ENCODE measurements around the gene CFAP54.
A peak's percentile ranks its signal among the peaks of the same experiment; 100 is the strongest.
"Not testable (repeated sequence)": the region's sequence is repeated elsewhere in the genome, so short reads cannot be mapped to it uniquely, and the experiment has no call there.

The CFAP54 gene

DNA sequence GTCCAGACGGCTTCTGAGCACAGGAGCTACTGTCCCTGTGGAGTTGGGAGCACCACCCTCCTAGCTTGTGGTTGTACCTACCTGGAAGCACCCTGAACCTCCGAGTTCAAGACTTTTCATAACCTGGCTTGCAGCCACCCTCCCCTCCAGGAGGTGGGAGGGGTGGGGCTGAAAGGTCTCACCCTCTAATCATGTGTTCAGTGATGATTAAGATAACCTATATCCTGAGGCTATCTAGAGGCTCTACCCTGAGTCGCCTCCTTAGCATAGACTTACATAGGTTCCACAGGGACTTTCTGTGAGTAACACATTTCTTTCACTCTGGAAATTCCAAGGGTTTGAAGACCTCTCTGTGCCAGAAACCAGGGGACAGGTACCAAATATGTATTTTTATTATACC, 146.5 kb downstream of the CFAP54 start:
- DNase-seq (ENCODE audit: low spot score): no peak

- DNase-seq (ENCODE audit: low spot score): no peak
These were observed 147.5 kb downstream of the CFAP54 start for GRCh38 chr12:96636895-96637294.

DNA sequence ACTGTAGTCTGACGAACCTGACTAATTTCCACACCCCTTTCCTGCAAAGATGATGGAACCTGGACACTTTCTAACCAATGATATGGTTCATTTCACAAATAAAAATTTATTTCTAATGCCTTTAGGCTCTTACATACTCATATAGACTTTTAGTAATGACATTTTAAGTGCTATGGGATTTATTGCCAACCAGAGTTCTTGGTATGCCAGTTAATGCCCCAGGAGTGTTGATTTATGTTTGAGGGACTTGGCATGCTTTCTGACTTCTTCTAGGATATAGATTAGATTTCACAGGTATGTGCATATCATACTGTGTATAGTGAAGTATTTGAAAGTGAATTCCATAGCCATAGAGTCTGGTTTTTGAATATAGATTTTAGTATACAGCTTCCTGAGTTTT, 159.5 kb downstream of the CFAP54 start:
- no peak for DNase-seq (ENCODE audit: low spot score)

- no peak for DNase-seq (ENCODE audit: low spot score)
These were observed 163.5 kb downstream of the CFAP54 start for GRCh38 chr12:96652870-96653269.

- no peak for DNase-seq (ENCODE audit: low spot score)
These were observed 168.7 kb downstream of the CFAP54 start for GRCh38 chr12:96658075-96658474.

GRCh38 chr12:96669786-96670185, 180.4 kb downstream of the CFAP54 start:
- no peak for DNase-seq (ENCODE audit: low spot score)

DNA sequence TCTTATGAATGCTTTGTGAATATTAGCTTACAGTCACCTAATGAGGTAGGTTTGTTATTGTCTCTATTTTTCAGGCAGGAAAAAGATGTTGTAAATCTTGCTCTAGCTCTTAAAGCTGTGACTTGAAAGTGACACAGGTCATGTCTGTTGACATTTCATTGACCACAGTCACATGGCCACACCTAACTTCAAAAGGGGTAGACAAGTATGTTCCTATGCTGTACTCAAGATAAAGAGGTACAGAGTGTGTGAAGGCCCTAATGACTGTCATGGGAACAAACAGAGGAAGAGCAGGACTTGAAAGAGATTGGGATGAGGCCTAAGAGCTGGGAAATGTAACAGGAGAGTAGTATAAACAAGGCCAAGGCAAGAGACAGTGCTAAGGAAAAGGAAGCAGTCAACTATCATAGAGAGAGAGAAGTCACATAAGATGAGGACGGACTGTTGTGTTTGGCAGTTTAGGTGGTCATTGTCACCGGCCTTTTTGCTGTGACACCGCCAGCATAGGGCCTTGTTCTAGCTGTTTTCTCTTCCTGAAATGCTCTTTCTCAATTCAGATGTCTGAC, 181.0 kb downstream of the CFAP54 start:
- DNase-seq (ENCODE audit: low spot score): no peak

GRCh38 chr12:96675519-96675918, 186.1 kb downstream of the CFAP54 start:
- not testable (repeated sequence) for DNase-seq (ENCODE audit: low spot score)

- no peak for DNase-seq (ENCODE audit: low spot score)
These were observed 188.0 kb downstream of the CFAP54 start for GRCh38 chr12:96677363-96677762.

- DNase-seq (ENCODE audit: low spot score): no peak
These were observed 198.3 kb downstream of the CFAP54 start for GRCh38 chr12:96687719-96688118.

GRCh38 chr12:96698521-96698920, 209.1 kb downstream of the CFAP54 start:
- no peak for DNase-seq (ENCODE audit: low spot score)

DNA sequence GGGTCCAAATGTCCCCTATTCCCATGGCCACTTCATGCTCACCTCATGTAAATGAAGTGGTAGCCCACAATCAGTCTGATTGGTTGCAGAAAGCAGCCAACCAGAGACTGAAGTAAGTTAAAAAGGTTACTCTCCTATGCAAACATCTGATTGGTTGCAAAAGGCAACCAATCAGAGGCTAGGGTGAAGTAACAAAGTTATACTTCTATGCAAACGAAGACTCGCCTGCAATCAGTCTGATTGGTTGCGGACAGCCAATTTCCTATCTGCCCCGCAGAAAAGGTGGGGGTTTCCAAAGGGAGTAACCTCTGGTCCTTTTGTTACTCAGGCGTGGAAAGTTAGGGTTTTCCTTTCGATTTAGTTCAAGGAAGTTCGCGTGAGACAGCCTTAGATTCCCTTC, 209.6 kb downstream of the CFAP54 start:
- DNase-seq (ENCODE audit: low spot score): no peak

GRCh38 chr12:96701856-96702255, 212.5 kb downstream of the CFAP54 start:
- no peak for DNase-seq (ENCODE audit: low spot score)

- DNase-seq (ENCODE audit: low spot score): peak; percentile 30
These were observed 220.9 kb downstream of the CFAP54 start for GRCh38 chr12:96710127-96710745.

- no peak for DNase-seq (ENCODE audit: low spot score)
These were observed 222.0 kb downstream of the CFAP54 start for GRCh38 chr12:96711364-96711763.

GRCh38 chr12:96714199-96714598, 224.8 kb downstream of the CFAP54 start:
- no peak for DNase-seq (ENCODE audit: low spot score)

DNA sequence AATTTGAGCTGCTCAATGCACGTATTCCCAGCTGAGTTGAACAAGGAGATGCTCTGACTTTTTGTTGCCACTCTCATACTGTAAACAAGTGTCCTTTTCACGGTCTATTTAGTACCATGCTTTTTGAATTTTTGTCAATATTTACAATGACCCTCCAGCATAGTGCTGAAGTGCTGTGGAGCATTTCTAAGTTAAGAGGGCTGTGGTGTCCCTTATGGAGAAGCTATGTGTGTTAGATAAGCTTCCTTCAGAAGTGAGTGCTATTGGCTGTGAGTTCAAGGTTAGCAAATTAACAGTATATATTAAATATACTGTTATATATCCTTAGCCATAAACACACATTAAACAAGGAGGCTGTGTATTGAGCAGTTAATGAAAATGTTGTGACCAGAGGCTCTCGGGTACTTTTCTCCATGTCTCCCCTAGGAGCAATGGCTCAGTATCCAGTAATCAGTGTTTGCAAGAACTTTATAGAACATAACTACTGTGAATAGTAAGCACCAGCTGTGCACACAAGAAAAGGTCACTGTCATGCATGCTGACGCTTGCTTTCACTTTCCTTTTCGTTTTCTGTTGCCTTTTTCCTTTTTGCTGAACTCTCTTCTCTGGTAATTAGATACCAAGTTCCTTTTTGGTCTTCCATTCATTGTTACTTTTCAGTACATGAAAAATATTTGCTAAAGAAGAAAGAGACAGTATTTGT, 230.4 kb downstream of the CFAP54 start:
- no peak for DNase-seq (ENCODE audit: low spot score)

DNA sequence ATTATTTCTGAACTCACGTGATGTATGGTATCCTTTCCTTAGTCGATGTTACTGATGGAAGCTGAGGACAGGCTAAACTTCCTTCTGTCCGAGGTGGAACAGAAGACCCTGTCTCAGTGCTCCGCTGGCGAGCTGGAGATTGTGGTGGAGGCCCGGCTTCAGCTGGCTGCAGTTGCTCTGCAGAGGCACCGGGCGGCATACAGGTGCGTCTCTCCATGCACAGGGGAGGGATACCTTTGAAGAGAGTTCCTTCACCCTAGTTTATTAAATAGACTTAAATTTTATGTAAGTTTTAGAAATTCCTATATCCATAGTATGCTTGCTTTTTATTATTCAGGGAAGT, 231.0 kb downstream of the CFAP54 start:
- peak; percentile 35 for DNase-seq (ENCODE audit: low spot score)

GRCh38 chr12:96729466-96729865, 240.1 kb downstream of the CFAP54 start:
- not testable (repeated sequence) for DNase-seq (ENCODE audit: low spot score)

- DNase-seq (ENCODE audit: low spot score): no peak
These were observed 240.5 kb downstream of the CFAP54 start for GRCh38 chr12:96729886-96730285.

- DNase-seq (ENCODE audit: low spot score): no peak
These were observed 254.2 kb downstream of the CFAP54 start for GRCh38 chr12:96743606-96744005.

DNA sequence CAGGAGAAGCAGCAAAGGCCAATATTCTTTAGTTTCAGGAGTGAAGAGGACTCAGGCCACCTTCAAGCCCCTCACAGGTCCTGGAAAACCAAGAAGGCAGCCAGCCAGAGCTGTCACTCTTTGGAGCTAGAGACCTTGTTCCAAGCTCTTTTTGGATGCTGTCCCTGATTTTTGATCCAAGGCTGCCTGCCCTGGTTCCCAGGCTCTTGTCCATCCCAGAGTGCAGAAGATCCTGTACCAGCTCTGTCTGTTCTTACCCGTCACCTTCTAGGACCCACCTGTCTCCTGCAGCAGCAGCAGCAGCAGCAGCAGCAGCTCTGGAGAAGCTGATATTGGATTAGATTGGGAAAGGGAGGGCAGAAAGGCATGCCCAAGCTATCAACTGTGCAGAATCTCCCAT, 260.6 kb downstream of the CFAP54 start:
- DNase-seq (ENCODE audit: low spot score): no peak

DNA sequence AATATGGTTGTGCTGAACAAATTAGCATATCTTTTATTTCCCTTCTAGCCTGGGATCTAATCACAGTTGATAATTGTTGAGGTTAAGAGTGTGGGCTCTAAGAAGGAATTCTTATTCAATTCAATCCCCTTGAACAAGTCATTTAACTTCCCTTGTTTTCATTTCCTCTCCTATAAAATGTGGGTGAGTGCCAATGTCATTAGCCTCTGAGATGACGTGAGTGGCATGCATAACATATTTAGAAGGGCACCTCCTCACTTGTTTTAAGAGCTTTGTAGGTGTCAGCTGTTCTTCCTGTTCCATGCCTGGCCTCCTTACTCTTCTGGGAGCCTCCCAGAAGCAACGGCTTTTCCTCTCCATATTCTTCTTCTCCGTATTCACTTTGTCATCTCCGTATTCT, 262.2 kb downstream of the CFAP54 start:
- DNase-seq (ENCODE audit: low spot score): no peak

GRCh38 chr12:96752211-96752610, 262.8 kb downstream of the CFAP54 start:
- DNase-seq (ENCODE audit: low spot score): no peak
